ENCODE data around the gene RALGDS. TPM values are rescaled to one million over a fixed set of nuclear protein-coding genes. Genes with fewer than 3 reads are reported as not detected.

RALGDS gene
- total RNA-seq, 1 donor from 2014 or later = 64.8 TPM

DNA sequence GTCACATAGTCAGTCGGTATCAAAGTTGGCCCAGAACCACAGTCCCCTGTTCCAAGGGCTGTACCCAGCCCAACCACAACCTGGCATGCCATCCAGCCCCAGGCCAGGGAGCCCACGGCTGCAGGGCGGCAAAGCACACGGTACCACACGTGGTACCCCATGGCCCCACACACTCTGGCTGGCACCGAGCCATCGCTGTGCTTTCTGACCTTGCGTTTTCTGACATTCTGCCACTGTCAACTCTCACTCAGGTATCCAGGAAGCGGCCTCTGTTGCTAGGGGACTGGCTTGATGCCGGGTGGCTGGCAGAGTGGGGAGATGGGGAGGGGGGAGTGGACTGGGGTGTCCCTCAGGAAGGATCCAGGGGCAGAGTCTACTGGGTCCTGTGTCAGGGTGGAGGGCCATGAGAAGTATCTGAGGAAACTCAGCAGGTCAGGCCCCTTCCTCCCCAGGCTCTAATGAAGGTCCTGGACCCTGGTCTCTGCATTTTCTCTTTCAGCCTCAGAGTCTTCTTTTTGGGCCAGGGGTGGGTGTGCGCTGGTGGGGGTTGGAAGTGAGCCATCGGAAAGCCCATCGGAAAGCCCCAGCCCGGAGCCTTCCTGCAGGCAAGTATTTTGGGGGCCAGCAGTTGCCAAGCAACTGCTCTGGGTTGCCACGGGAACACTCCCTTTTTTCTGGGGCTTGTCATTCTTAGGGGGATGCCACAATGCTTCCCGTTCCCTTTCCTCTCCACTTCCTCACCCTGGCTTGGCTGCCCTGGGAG lies 21.0 kb upstream of the RALGDS start:
- no peak for DNase-seq (ENCODE audit: extremely low spot score, unreplicated experiment)
- H3K9me3 Mint-ChIP-seq = no peaks in the 10 kb centered on the region
- TF ChIP-seq, protein P1, sequence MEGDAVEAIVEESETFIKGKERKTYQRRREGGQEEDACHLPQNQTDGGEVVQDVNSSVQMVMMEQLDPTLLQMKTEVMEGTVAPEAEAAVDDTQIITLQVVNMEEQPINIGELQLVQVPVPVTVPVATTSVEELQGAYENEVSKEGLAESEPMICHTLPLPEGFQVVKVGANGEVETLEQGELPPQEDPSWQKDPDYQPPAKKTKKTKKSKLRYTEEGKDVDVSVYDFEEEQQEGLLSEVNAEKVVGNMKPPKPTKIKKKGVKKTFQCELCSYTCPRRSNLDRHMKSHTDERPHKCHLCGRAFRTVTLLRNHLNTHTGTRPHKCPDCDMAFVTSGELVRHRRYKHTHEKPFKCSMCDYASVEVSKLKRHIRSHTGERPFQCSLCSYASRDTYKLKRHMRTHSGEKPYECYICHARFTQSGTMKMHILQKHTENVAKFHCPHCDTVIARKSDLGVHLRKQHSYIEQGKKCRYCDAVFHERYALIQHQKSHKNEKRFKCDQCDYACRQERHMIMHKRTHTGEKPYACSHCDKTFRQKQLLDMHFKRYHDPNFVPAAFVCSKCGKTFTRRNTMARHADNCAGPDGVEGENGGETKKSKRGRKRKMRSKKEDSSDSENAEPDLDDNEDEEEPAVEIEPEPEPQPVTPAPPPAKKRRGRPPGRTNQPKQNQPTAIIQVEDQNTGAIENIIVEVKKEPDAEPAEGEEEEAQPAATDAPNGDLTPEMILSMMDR (conservative IDR thresholded peaks at IDR 0.05) = no peak
- peaks cover 19% of the 10 kb centered on the region for H3K4me1 Mint-ChIP-seq (ENCODE audit: unreplicated experiment)
- H3K36me3 Mint-ChIP-seq = no peaks in the 10 kb centered on the region
- no peaks in the 10 kb centered on the region for H3K27me3 Mint-ChIP-seq
- H3K27ac Mint-ChIP-seq = peak overlapping the region; percentile 84
- no peak overlapping the region for H3K4me3 Mint-ChIP-seq

DNA sequence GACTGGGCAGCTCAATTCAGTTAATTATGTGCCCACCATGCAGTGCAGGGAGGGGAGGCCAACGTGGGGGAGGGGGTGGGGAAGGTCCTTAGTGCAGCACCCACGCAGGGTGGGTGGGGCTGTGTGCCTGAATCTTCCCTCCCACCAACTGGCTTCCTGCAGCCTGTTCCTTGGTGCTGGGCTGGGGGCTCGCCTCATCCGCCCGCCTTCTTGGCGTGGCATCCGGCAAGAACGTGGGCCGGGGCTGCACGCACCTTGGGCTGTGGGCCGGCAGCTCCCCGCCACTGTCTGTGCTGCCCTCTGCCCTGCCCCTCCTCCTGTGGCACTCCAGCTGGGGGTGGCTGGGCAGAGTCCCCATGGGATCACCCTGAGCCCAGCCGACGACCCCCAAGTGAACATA lies 19.6 kb upstream of the RALGDS start:
- DNase-seq (ENCODE audit: extremely low spot score, unreplicated experiment) = no peak
- no peaks in the 10 kb centered on the region for H3K9me3 Mint-ChIP-seq
- peak overlapping the region; percentile 50 for H3K27ac Mint-ChIP-seq
- no peaks in the 10 kb centered on the region for H3K36me3 Mint-ChIP-seq
- H3K4me1 Mint-ChIP-seq (ENCODE audit: unreplicated experiment) = peaks cover 20% of the 10 kb centered on the region
- TF ChIP-seq, protein P1 (conservative IDR thresholded peaks at IDR 0.05) = no peak
- no peaks in the 10 kb centered on the region for H3K27me3 Mint-ChIP-seq
- no peak overlapping the region for H3K4me3 Mint-ChIP-seq

DNA sequence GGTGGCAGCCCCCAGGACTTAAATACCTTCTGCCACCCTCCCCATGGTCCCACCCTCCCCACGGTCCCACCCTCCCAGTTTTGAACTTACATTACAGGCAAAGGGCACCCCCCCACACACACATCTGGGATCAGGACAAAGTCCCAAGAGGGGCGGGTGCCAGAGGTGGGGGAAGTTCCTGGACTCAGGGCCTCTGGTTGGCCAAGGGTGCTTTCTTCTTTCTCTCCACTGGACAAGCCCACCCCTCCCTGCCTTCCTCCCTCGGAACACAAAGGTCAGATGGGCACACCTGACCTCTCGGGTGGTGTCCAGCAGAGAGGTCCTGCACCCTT lies 19.1 kb upstream of the RALGDS start:
- no peaks in the 10 kb centered on the region for H3K9me3 Mint-ChIP-seq
- peaks cover 19% of the 10 kb centered on the region for H3K4me1 Mint-ChIP-seq (ENCODE audit: unreplicated experiment)
- no peak overlapping the region for H3K4me3 Mint-ChIP-seq
- H3K27ac Mint-ChIP-seq = peak overlapping the region; percentile 88
- no peaks in the 10 kb centered on the region for H3K36me3 Mint-ChIP-seq
- no peaks in the 10 kb centered on the region for H3K27me3 Mint-ChIP-seq
- no peak for DNase-seq (ENCODE audit: extremely low spot score, unreplicated experiment)
- TF ChIP-seq, protein P1 (conservative IDR thresholded peaks at IDR 0.05) = no peak

DNA sequence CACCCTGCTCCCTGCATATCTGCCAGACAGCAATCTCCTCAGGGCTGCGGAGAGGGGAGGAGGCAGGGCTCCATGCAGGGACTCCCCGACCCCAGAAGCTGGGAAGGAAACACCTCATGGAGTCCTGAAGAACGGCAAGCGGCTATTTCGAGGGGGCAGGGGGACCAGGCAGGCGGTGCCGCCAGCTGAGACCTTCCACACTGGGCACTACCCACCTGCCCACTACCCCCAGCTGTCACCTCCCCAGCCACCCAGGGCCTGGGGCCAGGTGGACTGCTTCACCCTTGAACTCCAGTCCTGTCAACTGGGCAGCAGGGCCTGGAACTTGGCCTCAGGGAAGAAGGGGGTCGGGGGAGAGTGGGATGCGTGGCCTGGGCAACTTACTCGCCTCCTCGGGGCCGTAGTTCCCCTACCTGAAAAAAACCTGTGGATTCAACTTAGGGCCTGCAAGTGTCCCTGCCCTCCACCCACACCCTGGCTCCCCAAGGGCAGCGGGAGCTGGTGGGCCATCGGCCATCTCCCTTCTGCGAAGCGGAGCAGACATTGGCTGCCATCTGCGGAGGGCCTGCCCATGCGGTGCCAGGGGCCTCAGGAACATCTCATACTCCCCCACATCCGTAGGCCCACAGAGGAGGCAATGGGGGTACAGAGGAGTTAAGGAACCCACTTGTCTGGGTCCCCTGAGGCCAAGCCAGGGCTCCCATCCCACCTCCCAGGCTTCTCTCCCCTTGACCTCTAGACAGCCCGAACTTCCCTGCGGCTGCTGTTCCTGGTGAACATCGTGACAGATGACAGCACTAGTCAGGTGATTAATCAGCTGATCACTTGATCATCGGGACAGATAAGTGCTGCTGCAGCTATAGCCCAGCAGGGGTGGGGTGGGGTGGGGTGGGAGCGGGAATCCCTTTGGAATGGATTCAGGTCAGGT lies 18.5 kb upstream of the RALGDS start:
- TF ChIP-seq, protein P1 (conservative IDR thresholded peaks at IDR 0.05) = no peak
- H3K4me3 Mint-ChIP-seq = peak overlapping the region; percentile 44
- peak overlapping the region; percentile 88 for H3K27ac Mint-ChIP-seq
- H3K36me3 Mint-ChIP-seq = no peaks in the 10 kb centered on the region
- H3K4me1 Mint-ChIP-seq (ENCODE audit: unreplicated experiment) = peaks cover 19% of the 10 kb centered on the region
- H3K9me3 Mint-ChIP-seq = no peaks in the 10 kb centered on the region
- DNase-seq (ENCODE audit: extremely low spot score, unreplicated experiment) = no peak
- H3K27me3 Mint-ChIP-seq = no peaks in the 10 kb centered on the region

DNA sequence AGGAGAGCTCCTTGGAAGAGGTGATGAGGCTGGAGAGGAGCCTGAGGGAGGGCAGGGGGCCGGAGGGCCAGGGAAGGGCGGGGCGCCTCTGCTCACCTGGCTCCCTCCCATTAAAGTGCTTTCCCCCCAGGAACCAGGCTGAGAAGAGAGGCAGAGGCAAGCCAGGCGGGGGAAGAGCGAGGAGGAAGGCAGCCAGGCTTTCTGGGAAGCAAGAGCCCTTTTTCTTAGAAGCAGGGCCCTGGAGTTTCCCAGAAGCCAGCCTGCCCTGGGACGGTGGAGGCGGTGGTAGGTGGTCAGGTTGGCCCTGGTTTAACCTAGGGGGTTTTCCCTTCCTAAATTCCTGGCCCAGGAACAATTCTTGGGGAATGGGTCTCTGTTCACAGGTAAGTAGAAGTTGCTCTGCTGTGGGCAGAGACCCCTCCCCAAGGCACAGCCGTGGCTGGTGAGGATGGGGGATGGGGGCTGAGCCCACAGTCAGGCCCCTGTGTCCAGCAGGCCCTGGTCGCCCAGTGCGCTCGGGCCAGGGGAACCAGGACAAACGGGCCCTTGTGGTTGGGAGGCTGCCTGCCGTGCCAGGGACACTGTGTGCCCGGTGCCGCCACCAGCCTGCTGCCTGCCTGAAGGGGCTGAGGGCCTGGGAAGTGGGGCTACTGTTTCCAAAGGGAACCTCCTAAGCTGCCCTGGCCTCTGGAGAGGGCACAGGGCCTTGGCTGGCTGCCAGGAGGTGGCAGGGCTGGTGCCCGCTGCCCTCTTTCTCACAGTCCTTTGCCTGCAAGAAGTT lies 16.6 kb upstream of the RALGDS start:
- H3K9me3 Mint-ChIP-seq = no peaks in the 10 kb centered on the region
- H3K27ac Mint-ChIP-seq = peak overlapping the region; percentile 39
- DNase-seq (ENCODE audit: extremely low spot score, unreplicated experiment) = no peak
- TF ChIP-seq, protein P1 (conservative IDR thresholded peaks at IDR 0.05) = no peak
- H3K4me3 Mint-ChIP-seq = no peak overlapping the region
- no peaks in the 10 kb centered on the region for H3K36me3 Mint-ChIP-seq
- H3K27me3 Mint-ChIP-seq = no peaks in the 10 kb centered on the region
- peaks cover 20% of the 10 kb centered on the region for H3K4me1 Mint-ChIP-seq (ENCODE audit: unreplicated experiment)
